ENCODE results near the gene AK3. TPM values are rescaled to one million over a fixed set of nuclear protein-coding genes. Genes with fewer than 3 reads are reported as not detected.

AK3 gene
- total RNA-seq, 1 experiment from 2014 or later, result 61.0 TPM

DNA sequence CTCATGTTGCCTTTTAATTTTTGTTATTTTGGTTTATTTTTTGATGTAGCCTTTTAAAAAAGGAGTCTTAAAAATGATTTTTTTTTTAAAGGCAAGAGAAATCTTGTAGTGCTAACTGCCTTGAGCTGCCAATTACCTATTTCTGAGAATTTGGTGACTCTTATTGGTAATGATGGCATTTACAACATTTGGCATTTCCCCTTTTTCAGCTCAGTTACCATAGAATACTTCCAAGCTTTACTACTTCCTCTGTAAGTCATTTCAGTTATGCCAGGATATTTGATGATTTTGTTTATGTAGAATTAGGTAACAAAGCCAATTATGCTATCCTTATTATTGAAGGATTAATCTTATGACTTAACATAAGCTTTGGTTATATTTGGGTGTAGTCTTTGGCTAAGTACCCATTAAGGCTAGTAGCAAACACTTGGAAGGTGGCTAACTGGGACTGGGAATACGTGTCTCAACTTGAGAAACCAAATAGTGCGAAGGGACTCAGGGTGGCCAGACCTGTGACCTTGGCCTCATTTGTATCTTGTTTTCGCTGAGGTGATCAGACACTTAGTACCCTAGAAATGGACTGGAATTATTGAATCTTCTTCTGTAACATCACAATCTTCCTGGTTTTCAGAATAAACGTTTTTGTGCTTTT is 33.9 kb downstream of the AK3 start:
- Mint-ChIP-seq H3K4me3 (ENCODE audit: unreplicated experiment) (no peak overlapping the region), H3K9me3 (ENCODE audit: unreplicated experiment) (no peaks in the 10 kb centered on the region), H3K27me3 (ENCODE audit: insufficient read depth, unreplicated experiment) (no peaks in the 10 kb centered on the region), H3K36me3 (ENCODE audit: insufficient read depth, unreplicated experiment) (peaks cover 93% of the 10 kb centered on the region), H3K4me1 (ENCODE audit: insufficient read depth, unreplicated experiment) (no peaks in the 10 kb centered on the region), H3K27ac (ENCODE audit: low read depth, unreplicated experiment) (no peak overlapping the region)
- POLR2A ChIA-PET, result interaction anchor here (0.7 to 1.2 kb wide), 4 partner anchors 20 to 45 kb away, joined by 3 to 4 read pairs (median 3); no protein-coding TSS in a partner anchor
- no TSS peak for BruUV-seq (replicated peaks)
- CTCF ChIA-PET, result interaction anchor here (0.7 to 2.1 kb wide), 2 partner anchors 9 to 103 kb away, joined by 3 to 5 read pairs; no protein-coding TSS in a partner anchor
- TF ChIP-seq, protein P1, sequence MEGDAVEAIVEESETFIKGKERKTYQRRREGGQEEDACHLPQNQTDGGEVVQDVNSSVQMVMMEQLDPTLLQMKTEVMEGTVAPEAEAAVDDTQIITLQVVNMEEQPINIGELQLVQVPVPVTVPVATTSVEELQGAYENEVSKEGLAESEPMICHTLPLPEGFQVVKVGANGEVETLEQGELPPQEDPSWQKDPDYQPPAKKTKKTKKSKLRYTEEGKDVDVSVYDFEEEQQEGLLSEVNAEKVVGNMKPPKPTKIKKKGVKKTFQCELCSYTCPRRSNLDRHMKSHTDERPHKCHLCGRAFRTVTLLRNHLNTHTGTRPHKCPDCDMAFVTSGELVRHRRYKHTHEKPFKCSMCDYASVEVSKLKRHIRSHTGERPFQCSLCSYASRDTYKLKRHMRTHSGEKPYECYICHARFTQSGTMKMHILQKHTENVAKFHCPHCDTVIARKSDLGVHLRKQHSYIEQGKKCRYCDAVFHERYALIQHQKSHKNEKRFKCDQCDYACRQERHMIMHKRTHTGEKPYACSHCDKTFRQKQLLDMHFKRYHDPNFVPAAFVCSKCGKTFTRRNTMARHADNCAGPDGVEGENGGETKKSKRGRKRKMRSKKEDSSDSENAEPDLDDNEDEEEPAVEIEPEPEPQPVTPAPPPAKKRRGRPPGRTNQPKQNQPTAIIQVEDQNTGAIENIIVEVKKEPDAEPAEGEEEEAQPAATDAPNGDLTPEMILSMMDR (IDR thresholded peaks at IDR 0.05; ENCODE audit: unreplicated experiment), result no peak
- intact Hi-C loops (cut with micrococcal nuclease), result no loop called here
- DNase-seq (ENCODE audit: unreplicated experiment), result no peak

DNA sequence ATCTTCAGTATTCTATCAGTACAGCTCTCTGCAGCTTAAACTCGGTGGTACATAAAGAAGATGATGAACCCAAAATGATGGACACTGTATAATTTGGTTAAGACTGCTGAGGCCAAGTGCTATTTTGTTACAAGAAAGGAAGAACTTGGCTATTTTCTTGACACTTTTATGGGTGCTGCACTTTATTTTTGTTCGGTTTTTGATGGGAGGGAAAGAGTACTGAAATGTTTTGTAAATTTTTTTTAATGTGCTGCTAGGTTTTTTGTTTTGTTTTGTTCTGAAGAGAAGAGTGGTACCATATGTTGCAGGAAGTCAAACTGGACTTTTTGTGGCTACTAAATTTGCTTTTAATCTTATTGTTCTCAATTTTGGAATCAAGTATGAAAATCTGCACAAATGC is 35.0 kb downstream of the AK3 start:
- intact Hi-C loops (cut with micrococcal nuclease), result no loop called here
- no peak overlapping the region for H3K4me3 Mint-ChIP-seq (ENCODE audit: unreplicated experiment)
- H3K4me1 Mint-ChIP-seq (ENCODE audit: insufficient read depth, unreplicated experiment), result peaks cover 5% of the 10 kb centered on the region
- no peak overlapping the region for H3K27ac Mint-ChIP-seq (ENCODE audit: low read depth, unreplicated experiment)
- H3K9me3 Mint-ChIP-seq (ENCODE audit: unreplicated experiment), result no peaks in the 10 kb centered on the region
- POLR2A ChIA-PET, result interaction anchor here (0.6 to 1.2 kb wide), 2 partner anchors 25 to 28 kb away, joined by 3 read pairs; no protein-coding TSS in a partner anchor
- TF ChIP-seq, protein P1 (IDR thresholded peaks at IDR 0.05; ENCODE audit: unreplicated experiment), result no peak
- peaks cover 93% of the 10 kb centered on the region for H3K36me3 Mint-ChIP-seq (ENCODE audit: insufficient read depth, unreplicated experiment)
- no peaks in the 10 kb centered on the region for H3K27me3 Mint-ChIP-seq (ENCODE audit: insufficient read depth, unreplicated experiment)
- BruUV-seq (replicated peaks), result no TSS peak
- CTCF ChIA-PET, result no interaction called here
- no peak for DNase-seq (ENCODE audit: unreplicated experiment)

DNA sequence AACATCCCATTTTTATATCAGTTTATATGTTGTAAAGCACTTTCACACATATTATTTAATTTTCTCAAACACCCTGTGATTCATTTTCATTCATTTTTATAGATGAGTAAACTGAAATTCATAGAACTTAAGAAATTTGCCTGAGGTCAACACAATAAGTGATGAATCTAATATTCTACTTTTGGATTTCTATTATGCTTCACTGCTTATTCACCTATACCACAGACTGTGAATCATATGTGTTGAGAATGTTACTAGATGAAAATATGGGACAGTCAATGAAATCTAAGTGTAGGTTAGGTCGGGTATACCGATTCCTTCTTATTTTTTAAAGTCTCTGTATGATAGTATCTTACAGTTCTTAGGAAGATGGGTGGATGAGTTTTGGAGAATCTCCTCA is 36.9 kb downstream of the AK3 start:
- TF ChIP-seq, protein P1 (IDR thresholded peaks at IDR 0.05; ENCODE audit: unreplicated experiment), result no peak
- intact Hi-C loops (cut with micrococcal nuclease), result no loop called here
- no peak overlapping the region for H3K4me3 Mint-ChIP-seq (ENCODE audit: unreplicated experiment)
- POLR2A ChIA-PET, result interaction anchor here (0.9 kb wide), 1 partner anchor 37 kb away, joined by 3 read pairs; the partner anchor contains the start of gene AK3
- peaks cover 87% of the 10 kb centered on the region for H3K36me3 Mint-ChIP-seq (ENCODE audit: insufficient read depth, unreplicated experiment)
- DNase-seq (ENCODE audit: unreplicated experiment), result no peak
- H3K9me3 Mint-ChIP-seq (ENCODE audit: unreplicated experiment), result no peaks in the 10 kb centered on the region
- peaks cover 6% of the 10 kb centered on the region for H3K4me1 Mint-ChIP-seq (ENCODE audit: insufficient read depth, unreplicated experiment)
- H3K27me3 Mint-ChIP-seq (ENCODE audit: insufficient read depth, unreplicated experiment), result no peaks in the 10 kb centered on the region
- H3K27ac Mint-ChIP-seq (ENCODE audit: low read depth, unreplicated experiment), result no peak overlapping the region
- CTCF ChIA-PET, result interaction anchor here (0.6 to 0.8 kb wide), 3 partner anchors 13 to 55 kb away, joined by 3 to 5 read pairs (median 3); no protein-coding TSS in a partner anchor
- no TSS peak for BruUV-seq (replicated peaks)

DNA sequence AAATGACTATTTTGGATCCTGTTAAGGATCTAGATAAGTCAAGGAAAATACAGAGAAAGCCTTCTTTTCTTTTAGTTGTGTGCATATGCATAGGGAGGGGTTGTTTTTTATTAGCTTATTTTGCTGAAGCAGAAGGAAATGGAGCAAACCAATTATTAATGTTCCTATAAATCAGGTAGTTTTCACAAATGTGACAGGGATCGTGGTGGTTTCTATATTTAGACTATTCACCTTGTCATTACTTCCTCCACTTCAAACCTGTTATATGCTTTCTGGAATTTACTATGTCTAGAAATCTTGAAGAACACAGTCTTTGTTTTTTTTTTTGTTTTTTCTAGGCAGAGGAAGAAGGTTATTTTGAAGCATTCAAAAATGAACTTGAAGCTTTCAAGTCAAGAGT is 39.5 kb downstream of the AK3 start:
- BruUV-seq (replicated peaks), result no TSS peak
- intact Hi-C loops (cut with micrococcal nuclease), result no loop called here
- Mint-ChIP-seq H3K27ac (ENCODE audit: low read depth, unreplicated experiment) (no peak overlapping the region), H3K4me1 (ENCODE audit: insufficient read depth, unreplicated experiment) (peaks cover 6% of the 10 kb centered on the region), H3K36me3 (ENCODE audit: insufficient read depth, unreplicated experiment) (peaks cover 92% of the 10 kb centered on the region), H3K27me3 (ENCODE audit: insufficient read depth, unreplicated experiment) (no peaks in the 10 kb centered on the region), H3K4me3 (ENCODE audit: unreplicated experiment) (no peak overlapping the region), H3K9me3 (ENCODE audit: unreplicated experiment) (no peaks in the 10 kb centered on the region)
- POLR2A ChIA-PET, result interaction anchor here (0.7 to 1.4 kb wide), 3 partner anchors 38 to 92 kb away, joined by 3 read pairs; partner anchors contain the start of gene PLPP6
- no peak for DNase-seq (ENCODE audit: unreplicated experiment)
- TF ChIP-seq, protein P1 (IDR thresholded peaks at IDR 0.05; ENCODE audit: unreplicated experiment), result no peak
- CTCF ChIA-PET, result interaction anchor here (0.6 to 0.9 kb wide), 5 partner anchors 14 to 1844 kb away, joined by 3 to 4 read pairs (median 3); no protein-coding TSS in a partner anchor
